ENCODE results near the gene ZC3H8. TPM values are rescaled to one million over a fixed set of nuclear protein-coding genes. Genes with fewer than 3 reads are reported as not detected.

Gene ZC3H8
- polyA plus RNA-seq, 2 of the 4 experiments (the other 2 are of a cell fraction) = 13.2 to 20.2 TPM

- TF ChIP-seq FOXS1 (CRISPR knock-in tag; IDR thresholded peaks at IDR 0.05) (no peak), KDM5A (IDR thresholded peaks at IDR 0.05) (no peak), RFX5 (IDR thresholded peaks at IDR 0.05) (no peak), KDM1A (IDR thresholded peaks at IDR 0.05; ENCODE audit: low read depth) (no peak), EHF (CRISPR knock-in tag; IDR thresholded peaks at IDR 0.05) (no peak)
- TF ChIP-seq, protein P1, sequence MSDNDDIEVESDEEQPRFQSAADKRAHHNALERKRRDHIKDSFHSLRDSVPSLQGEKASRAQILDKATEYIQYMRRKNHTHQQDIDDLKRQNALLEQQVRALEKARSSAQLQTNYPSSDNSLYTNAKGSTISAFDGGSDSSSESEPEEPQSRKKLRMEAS (IDR thresholded peaks at IDR 0.05) = no peak
These were observed 66.8 kb downstream of the ZC3H8 start (continued) for GRCh38 chr2:112187805-112188596.

DNA sequence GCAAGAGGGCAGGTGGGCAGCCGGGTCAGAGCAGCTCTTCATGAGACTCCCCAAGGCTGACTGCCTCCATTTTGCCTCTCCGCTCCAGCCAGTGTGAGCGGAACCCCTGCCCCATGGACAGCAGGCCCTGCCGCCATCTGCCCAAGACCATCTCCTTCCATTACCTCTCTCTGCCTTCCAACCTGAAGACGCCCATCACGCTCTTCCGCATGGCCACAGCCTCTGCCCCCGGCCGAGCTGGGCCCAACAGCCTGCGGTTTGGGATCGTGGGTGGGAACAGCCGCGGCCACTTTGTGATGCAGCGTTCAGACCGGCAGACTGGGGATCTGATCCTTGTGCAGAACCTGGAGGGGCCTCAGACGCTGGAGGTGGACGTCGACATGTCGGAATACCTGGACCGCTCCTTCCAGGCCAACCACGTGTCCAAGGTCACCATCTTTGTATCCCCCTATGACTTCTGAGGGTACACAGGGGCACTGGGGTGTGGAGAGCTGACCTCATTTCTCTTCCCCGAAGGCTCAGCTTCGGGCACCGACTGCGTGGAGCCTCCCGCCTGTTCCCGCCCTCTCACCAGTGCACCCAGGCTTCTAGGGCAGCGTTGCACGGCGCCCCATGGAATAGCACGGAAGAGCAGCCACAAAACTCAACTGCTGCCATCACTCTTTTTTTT is 67.7 kb downstream of the ZC3H8 start:
- H3K9me3 ChIP-seq = no peaks in the 10 kb centered on the region
- POLR2A ChIA-PET = no interaction called here
- FAIRE-seq = no peak
- no peaks in the 10 kb centered on the region for H3K4me1 ChIP-seq
- no peak for ATAC-seq
- H3K4me2 ChIP-seq = no peak overlapping the region
- CTCF ChIA-PET = no interaction called here
- no peak overlapping the region for H3K27ac ChIP-seq
- no peak overlapping the region for H3K4me3 ChIP-seq
- 83% methylated on average over 30 of the region's 31 CpGs for WGBS (ENCODE audit: missing lambda C conversion rate)
- TF ChIP-seq RFX5 (IDR thresholded peaks at IDR 0.05) (no peak), POLR2AphosphoS2 (conservative IDR thresholded peaks at IDR 0.05; ENCODE audit: low read length) (no peak), PHF8 (IDR thresholded peaks at IDR 0.05; ENCODE audit: borderline replicate concordance, low read depth) (no peak), NPAS2 (CRISPR knock-in tag; IDR thresholded peaks at IDR 0.05; ENCODE audit: borderline replicate concordance) (no peak)
- TF ChIP-seq, protein P1 (IDR thresholded peaks at IDR 0.05) = no peak
- TF ChIP-seq, protein P2, sequence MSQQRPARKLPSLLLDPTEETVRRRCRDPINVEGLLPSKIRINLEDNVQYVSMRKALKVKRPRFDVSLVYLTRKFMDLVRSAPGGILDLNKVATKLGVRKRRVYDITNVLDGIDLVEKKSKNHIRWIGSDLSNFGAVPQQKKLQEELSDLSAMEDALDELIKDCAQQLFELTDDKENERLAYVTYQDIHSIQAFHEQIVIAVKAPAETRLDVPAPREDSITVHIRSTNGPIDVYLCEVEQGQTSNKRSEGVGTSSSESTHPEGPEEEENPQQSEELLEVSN (IDR thresholded peaks at IDR 0.05; ENCODE audit: borderline replicate concordance, low read depth) = no peak
- no peak for DNase-seq (ENCODE audit: low read depth in 1 of 2, low spot score in 1 of 2)

GRCh38 chr2:112185131-112185530 is 69.7 kb downstream of the ZC3H8 start:
- no peak for ATAC-seq
- Histone ChIP-seq H3K9me3 (no peaks in the 10 kb centered on the region), H3K4me1 (no peaks in the 10 kb centered on the region), H3K27ac (no peak overlapping the region), H3K4me2 (no peak overlapping the region), H3K4me3 (no peak overlapping the region)
- no peak for DNase-seq (ENCODE audit: low read depth in 1 of 2, low spot score in 1 of 2)
- TF ChIP-seq EHMT2 (IDR thresholded peaks at IDR 0.05; ENCODE audit: low read depth) = no peak
- no peak for TF ChIP-seq HOXA7 (CRISPR knock-in tag; IDR thresholded peaks at IDR 0.05)
- TF ChIP-seq SMC3 (IDR thresholded peaks at IDR 0.05) = no peak
- no peak for TF ChIP-seq KDM5A (IDR thresholded peaks at IDR 0.05)
- TF ChIP-seq CBX8 (IDR thresholded peaks at IDR 0.05) = no peak
- TF ChIP-seq POLR2A (IDR thresholded peaks at IDR 0.05; ENCODE audit: low read length) = no peak
- TF ChIP-seq, protein P3, sequence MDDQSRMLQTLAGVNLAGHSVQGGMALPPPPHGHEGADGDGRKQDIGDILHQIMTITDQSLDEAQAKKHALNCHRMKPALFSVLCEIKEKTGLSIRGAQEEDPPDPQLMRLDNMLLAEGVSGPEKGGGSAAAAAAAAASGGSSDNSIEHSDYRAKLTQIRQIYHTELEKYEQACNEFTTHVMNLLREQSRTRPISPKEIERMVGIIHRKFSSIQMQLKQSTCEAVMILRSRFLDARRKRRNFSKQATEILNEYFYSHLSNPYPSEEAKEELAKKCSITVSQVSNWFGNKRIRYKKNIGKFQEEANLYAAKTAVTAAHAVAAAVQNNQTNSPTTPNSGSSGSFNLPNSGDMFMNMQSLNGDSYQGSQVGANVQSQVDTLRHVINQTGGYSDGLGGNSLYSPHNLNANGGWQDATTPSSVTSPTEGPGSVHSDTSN (IDR thresholded peaks at IDR 0.05) = no peak
- TF ChIP-seq JUN (IDR thresholded peaks at IDR 0.05) = no peak
- no peak for TF ChIP-seq RFX5 (IDR thresholded peaks at IDR 0.05)
- no peak for TF ChIP-seq HOXB5 (CRISPR knock-in tag; IDR thresholded peaks at IDR 0.05)
- TF ChIP-seq BHLHE40 (IDR thresholded peaks at IDR 0.05; ENCODE audit: low read depth, low read length) = no peak
- TF ChIP-seq RCOR1 (IDR thresholded peaks at IDR 0.05; ENCODE audit: low read depth, low read length) = no peak
- TF ChIP-seq ZNF302 (CRISPR knock-in tag; IDR thresholded peaks at IDR 0.05) = no peak
- no peak for TF ChIP-seq TFCP2L1 (CRISPR knock-in tag; IDR thresholded peaks at IDR 0.05)
- TF ChIP-seq FOSB (CRISPR knock-in tag; IDR thresholded peaks at IDR 0.05) = no peak
- no peak for TF ChIP-seq EHF (CRISPR knock-in tag; IDR thresholded peaks at IDR 0.05)
- no peak for TF ChIP-seq SREBF2 (IDR thresholded peaks at IDR 0.05)
- POLR2A ChIA-PET = no interaction called here
- no peak for FAIRE-seq
- CTCF ChIA-PET = interaction anchor here (0.7 to 0.9 kb wide), 2 partner anchors 12 to 48 kb away, joined by 3 read pairs; no protein-coding TSS in a partner anchor
- WGBS (ENCODE audit: missing lambda C conversion rate) = 79% methylated on average over 9 of the region's 9 CpGs

All from A549 (cell line).